Stimulated activated CD4-positive, alpha-beta T cell treated with anti-CD3 and anti-CD28 coated beads, Interleukin-12 subunit alpha, Interleukin-12 subunit beta, amount 100 ng/mL, for 24 hours (primary cell): ENCODE results near the gene DNAH3.
A peak's percentile ranks its signal among the peaks of the same experiment; 100 is the strongest.
"Not testable (repeated sequence)": the region's sequence is repeated elsewhere in the genome, so short reads cannot be mapped to it uniquely, and the experiment has no call there.

Experiments
- DNase-seq, 2 experiments: peaks; one replicate each; pipeline ENCODE4 v3.0.0-alpha.2; 2020; ENCODE audit warnings: low read depth in 2 of 2

DNAH3 gene

GRCh38 chr16:20944861-20945574 is 205.6 kb downstream of the DNAH3 start:
- peak; percentile 3 to 31 for DNase-seq

DNA sequence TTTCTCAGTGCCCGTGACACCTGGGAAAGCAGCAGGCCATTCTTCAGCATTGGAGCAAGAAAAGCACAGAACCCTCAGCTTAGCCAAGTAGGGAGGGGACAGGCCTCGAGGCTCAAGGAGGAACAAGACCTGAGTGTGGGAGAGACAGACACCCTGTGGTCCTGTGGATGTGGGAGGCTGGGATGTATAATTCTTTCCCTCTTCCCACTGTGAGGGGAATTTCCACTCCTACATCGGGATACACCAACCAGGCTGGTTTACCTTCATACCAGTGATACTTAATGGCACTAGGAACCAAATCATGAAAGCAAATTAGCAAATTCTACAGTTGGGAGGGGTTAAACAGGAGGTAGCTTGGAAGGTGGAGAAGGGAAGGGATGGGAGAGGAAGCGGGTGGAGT is 208.4 kb downstream of the DNAH3 start:
- no peak for DNase-seq

- DNase-seq = no peak
Observed at GRCh38 chr16:20941636-20941926, 209.1 kb downstream of the DNAH3 start.

DNA sequence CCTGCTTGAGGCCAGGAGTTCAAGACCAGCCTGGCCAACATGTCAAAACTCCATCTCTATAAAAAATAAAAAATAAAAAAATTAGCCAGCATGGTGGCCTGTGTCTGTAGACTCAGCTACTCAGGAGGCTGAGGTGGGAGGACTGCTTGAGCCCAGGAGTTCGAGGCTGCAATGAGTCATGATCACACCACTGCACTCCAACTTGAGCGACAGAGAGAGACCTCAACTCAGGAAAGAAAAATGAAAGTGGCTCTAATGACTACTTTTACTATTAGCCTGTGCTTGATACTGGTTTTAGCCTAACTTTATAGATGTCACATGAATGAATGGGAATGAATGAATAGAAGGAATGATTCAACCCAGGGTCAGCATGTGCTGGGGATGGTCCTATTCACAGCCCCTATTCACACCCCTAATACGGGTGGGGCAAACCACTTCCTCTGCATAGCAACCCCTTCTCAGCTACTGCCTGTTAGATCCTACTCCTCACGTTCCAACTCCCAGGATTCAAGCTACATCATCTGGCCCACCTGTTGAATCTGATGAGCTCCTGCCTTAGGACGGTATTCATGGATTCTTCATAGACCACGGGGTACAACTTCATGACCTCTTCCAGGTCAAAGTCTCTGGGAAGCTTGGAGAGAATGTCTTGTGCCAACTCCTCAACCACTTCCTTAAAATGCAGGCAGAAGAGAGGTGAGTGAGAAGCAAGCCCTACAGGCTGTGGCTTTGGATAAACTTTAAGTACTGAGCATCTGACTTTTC is 209.6 kb downstream of the DNAH3 start:
- no peak for DNase-seq

- no peak for DNase-seq
Observed at GRCh38 chr16:20939611-20940010, 211.0 kb downstream of the DNAH3 start.

DNA sequence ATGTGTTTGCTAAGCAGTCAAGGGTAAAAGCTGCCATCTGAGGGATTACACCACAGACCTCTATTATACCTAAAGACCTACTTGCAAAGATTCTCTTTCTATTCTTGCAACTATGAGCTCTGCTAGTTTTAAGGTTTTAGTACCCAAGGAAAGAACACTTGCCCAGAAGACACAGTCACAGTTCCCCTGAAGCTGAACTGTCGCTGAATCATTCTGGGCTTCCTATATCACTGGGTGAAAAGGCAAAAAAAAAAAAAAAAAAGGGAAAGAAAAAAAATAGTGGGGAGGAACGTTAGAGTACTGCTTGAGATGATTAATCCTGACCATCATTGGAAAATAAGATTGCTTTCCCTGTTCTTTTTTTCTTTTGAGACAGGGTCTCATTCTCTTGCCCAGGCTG is 212.2 kb downstream of the DNAH3 start:
- DNase-seq = no peak

DNA sequence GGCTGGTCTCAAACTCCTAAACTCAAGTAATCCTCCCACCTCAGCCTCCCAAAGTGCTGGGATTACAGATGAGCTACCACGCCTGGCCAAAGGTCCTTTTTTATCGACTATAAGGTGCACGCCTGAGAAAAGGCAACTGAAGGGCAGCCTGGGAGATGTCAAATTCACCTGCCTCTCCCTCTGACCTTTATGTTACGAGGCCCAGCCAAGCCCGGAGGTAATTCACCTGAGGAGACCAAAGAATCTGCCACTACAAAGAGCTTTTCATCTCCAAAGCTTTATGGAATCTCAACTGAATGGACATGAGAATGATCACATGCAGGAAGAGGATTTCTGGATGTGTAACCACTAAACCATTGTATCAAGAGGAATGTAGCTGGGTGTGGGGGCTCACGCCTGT is 212.9 kb downstream of the DNAH3 start:
- DNase-seq = no peak

- DNase-seq = no peak
Observed at GRCh38 chr16:20933589-20933988, 217.1 kb downstream of the DNAH3 start.

GRCh38 chr16:20931066-20931600 is 219.5 kb downstream of the DNAH3 start:
- no peak for DNase-seq

- DNase-seq = no peak
Observed at GRCh38 chr16:20930365-20930690, 220.3 kb downstream of the DNAH3 start.

- DNase-seq = not testable (repeated sequence)
Observed at GRCh38 chr16:20929676-20930364, 220.8 kb downstream of the DNAH3 start.

- DNase-seq = no peak
Observed at GRCh38 chr16:20928774-20929411, 221.8 kb downstream of the DNAH3 start.

DNA sequence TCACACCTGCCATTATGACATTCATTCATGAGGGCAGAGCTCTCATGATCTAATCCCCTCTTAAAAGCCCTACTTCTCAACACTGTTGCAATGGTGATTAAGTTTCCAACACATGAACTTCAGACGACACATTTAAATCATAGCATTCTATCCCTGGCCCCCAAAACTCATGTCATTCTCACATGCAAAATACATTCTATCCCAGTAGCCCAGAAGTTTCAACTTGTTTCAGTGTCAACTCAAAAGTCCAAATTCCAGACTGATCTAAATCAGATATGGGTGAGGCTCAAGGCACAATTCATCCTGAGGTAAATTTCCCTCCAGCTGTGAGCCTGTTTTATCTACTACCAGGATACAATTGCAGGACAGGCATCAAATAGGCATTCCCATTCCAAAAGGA is 224.9 kb downstream of the DNAH3 start:
- no peak for DNase-seq

DNA sequence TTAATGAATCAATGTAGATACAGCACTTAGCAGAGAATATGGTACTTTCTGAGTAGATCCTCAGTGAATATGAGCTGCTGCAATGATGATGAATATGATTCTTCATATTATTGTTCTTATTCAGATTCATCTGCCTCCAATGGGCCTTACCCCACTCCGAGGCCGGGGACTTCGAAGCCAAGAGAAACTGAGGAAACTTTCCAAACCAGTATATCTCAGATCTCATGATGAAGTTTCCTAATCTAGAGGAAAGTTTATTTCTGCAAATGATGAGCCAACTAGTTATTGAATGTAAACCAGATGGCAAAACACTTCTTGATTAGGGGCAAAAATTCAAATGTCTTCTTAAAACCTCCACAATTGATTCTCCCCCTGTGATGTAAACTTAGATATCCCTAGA is 226.8 kb downstream of the DNAH3 start:
- DNase-seq = no peak

DNA sequence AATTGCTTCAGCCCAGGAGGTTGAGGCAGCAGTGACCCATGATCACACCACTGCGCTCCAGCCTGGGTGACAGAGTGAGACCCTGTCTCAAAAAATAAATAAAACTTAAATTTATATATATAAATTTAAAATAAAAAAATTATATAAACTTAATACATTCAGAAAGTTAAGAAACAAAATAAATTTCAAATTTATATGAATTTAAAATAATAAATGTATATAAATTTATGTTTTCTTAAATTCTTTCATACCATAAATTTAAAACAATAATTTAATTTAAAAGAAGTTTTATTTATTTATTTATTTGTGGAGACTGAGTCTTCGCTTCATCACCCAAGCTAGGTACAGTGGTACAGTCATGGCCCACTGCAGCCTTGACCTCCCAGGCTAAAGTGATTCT is 229.8 kb downstream of the DNAH3 start:
- no peak for DNase-seq

DNA sequence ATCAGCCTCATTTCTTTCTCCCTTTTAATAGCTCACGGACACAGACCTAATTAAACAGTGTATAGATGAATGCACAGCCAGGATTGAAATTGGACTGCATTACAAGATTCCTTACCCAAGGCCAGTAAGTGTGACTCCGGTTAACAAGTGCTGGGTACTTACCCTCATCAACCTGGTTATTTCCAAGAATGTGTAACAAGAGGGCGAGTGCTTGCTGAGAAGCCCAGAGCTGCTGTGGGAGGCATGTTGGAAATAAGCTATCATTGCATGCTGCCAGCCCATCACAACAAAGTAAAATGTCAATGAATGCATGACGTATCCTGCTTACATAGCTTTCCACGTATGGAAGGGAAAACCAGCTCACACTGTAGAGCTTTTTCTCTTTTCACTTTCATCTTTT is 230.6 kb downstream of the DNAH3 start:
- no peak for DNase-seq

- no peak for DNase-seq
Observed at GRCh38 chr16:20918486-20919239, 232.0 kb downstream of the DNAH3 start.

DNA sequence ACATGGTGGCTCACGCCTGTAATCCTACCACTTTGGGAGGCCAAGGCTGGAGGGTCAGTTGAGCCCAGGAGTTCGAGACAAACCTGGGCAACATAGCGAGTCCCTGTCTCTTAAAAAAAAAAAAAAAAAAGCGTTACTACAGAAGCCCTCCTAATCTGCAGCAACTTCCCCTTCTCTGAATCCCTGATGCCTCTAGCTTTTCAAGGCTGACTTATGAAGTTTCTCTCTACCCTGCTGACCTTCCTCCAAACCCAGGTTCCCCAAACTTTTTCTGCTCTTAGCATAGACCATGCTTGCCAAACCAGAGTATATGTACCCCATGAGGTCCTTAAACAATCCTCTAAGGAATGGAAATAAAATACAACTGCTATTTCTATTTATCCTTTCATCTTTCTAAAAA is 233.7 kb downstream of the DNAH3 start:
- DNase-seq = no peak

GRCh38 chr16:20916289-20916688 is 234.4 kb downstream of the DNAH3 start:
- DNase-seq = no peak

DNA sequence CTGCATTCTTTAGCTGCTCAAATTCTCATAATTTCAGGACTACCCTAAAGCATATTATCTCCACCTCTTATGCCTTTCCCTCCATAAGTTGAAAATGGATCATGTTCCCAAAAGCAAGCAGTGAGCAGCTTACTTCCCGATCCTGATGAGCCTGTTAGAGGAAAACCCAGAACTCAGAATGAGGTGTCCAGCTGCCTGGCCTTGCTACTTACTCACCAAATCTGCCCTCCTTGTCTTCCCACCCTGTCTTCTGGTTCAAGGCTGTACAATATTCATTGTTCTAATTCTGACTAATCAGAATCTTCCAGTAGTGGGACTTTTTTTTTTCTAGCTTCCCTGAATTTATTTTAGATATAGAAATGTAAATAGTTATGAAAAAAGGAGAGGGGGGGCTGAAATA is 239.3 kb downstream of the DNAH3 start:
- no peak for DNase-seq

GRCh38 chr16:20910781-20911321 is 239.8 kb downstream of the DNAH3 start:
- DNase-seq = no peak
